HUES48 (cell line): ENCODE measurements around the gene B4GALT1.
"Not testable (repeated sequence)": the region's sequence is repeated elsewhere in the genome, so short reads cannot be mapped to it uniquely, and the experiment has no call there.

ENCODE experiments used
- H3K27ac ChIP-seq: one replicate; pipeline ENCODE4 v1.7.0; 2013; ENCODE audit warnings: low read depth, low read length, inconsistent platforms
- H3K27me3 ChIP-seq: 2 replicates; pipeline ENCODE4 v1.6.1; 2013; ENCODE audit warnings: mild to moderate bottlenecking, low read length; ENCODE audit not compliant: control insufficient read depth, insufficient read depth
- H3K36me3 ChIP-seq: 2 replicates; pipeline ENCODE4 v1.6.1; 2013; ENCODE audit warnings: low read length; ENCODE audit not compliant: control insufficient read depth, insufficient read depth
- H3K4me1 ChIP-seq: 2 replicates; pipeline ENCODE4 v1.6.1; 2013; ENCODE audit warnings: mild to moderate bottlenecking, low read length; ENCODE audit not compliant: control insufficient read depth, insufficient read depth
- H3K4me3 ChIP-seq: 2 replicates; pipeline ENCODE4 v1.5.1; 2013; ENCODE audit warnings: mild to moderate bottlenecking, low read depth, low read length
- H3K9ac ChIP-seq: 2 replicates; pipeline ENCODE4 v1.6.1; 2013; ENCODE audit warnings: mild to moderate bottlenecking, low read depth, low read length, moderate library complexity
- H3K9me3 ChIP-seq: 2 replicates; pipeline ENCODE4 v1.6.1; 2013; ENCODE audit warnings: low read length; ENCODE audit not compliant: control insufficient read depth, insufficient read depth

B4GALT1 gene

GRCh38 chr9:33085672-33086071, 81.5 kb downstream of the B4GALT1 start:
- not testable (repeated sequence) for H3K4me1 ChIP-seq, H3K4me3 ChIP-seq, H3K36me3 ChIP-seq, H3K9me3 ChIP-seq, H3K27ac ChIP-seq, H3K9ac ChIP-seq, H3K27me3 ChIP-seq

GRCh38 chr9:33082538-33083326, 84.4 kb downstream of the B4GALT1 start:
- no peaks in the 10 kb centered on the region for H3K27me3 ChIP-seq
- H3K36me3 ChIP-seq, result no peaks in the 10 kb centered on the region
- H3K27ac ChIP-seq, result no peak overlapping the region
- 0 out of 2 replicates have a peak, but pooled peaks cover 3% of the 10 kb centered on the region for H3K4me1 ChIP-seq
- no peak overlapping the region for H3K4me3 ChIP-seq
- no peaks in the 10 kb centered on the region for H3K9me3 ChIP-seq
- no peak overlapping the region for H3K9ac ChIP-seq

GRCh38 chr9:33082128-33082527, 85.0 kb downstream of the B4GALT1 start:
- no peaks in the 10 kb centered on the region for H3K9me3 ChIP-seq
- no peak overlapping the region for H3K4me3 ChIP-seq
- H3K27ac ChIP-seq, result no peak overlapping the region
- H3K4me1 ChIP-seq, result 0 out of 2 replicates have a peak, but pooled peaks cover 3% of the 10 kb centered on the region
- H3K36me3 ChIP-seq, result no peaks in the 10 kb centered on the region
- no peak overlapping the region for H3K9ac ChIP-seq
- H3K27me3 ChIP-seq, result no peaks in the 10 kb centered on the region

- Histone ChIP-seq H3K27ac (no peak overlapping the region), H3K27me3 (no peaks in the 10 kb centered on the region), H3K4me3 (peak overlapping the region; percentile 43), H3K9me3 (no peaks in the 10 kb centered on the region), H3K4me1 (0 out of 2 replicates have a peak, but pooled peaks cover 3% of the 10 kb centered on the region), H3K9ac (no peak overlapping the region), H3K36me3 (no peaks in the 10 kb centered on the region)
Observed at GRCh38 chr9:33081128-33081851, 85.8 kb downstream of the B4GALT1 start.

GRCh38 chr9:33080534-33080933, 86.6 kb downstream of the B4GALT1 start:
- H3K4me1 ChIP-seq, result 0 out of 2 replicates have a peak, but pooled peaks cover 3% of the 10 kb centered on the region
- no peaks in the 10 kb centered on the region for H3K36me3 ChIP-seq
- no peaks in the 10 kb centered on the region for H3K9me3 ChIP-seq
- no peak overlapping the region for H3K9ac ChIP-seq
- peak overlapping the region; percentile 43; the same call in 1 of the 2 replicates for H3K4me3 ChIP-seq
- H3K27ac ChIP-seq, result no peak overlapping the region
- no peaks in the 10 kb centered on the region for H3K27me3 ChIP-seq

DNA sequence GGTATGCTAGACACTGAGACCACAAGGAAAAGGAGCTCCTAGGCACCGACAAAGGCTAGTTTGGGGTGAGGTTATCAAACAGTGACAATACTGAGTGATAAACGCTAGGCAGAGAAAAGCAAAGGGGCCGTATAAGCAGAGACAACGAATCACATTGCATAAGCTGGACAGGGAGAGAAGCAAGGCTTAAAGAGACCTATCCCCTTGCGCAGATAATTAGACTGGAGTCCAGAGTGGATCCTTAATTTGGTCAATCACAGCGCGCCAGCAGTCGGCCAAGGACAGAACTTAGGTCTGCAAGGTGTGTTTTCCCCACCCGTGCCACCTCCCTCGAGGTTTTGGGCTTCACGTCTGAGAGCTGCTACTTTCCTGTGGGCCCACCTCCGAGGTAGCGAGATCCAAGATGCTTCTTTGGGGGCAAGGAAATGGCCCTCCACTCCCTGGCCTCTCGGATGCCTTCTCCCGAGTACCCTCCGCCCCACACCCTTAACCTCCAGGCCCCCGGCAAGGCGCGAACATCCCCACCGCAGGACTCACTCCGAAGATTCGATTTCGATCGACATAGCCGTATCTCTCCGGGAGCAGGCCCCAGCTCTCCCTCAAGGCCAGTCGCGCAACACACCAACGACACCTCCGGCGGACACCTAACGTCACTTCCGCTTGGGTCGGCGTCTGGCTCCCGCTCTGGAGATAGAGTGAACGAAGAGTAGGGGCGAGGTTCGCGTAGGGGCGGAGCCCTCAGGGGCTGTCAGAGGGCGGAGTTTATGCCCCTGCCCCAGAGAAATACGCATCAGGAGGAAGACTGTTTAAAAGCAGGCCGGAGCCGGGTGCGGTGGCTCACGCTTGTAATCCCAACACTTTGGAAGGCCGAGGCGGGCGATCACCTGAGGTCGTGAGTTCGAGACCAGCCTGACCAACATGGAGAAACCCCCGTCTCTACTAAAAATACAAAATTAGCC, 90.8 kb downstream of the B4GALT1 start, which contains the start of gene SMU1:
Gene SMU1 (minus strand): TSS at position 629 of the 959 bp plus-strand sequence. CDS start 66 bp downstream, at position 563.
- H3K27me3 ChIP-seq, result no peaks in the 10 kb centered on the region
- H3K4me3 ChIP-seq, result peak within 1 kb of the TSS; percentile 93
- no peaks in the 10 kb centered on the region for H3K9me3 ChIP-seq
- H3K9ac ChIP-seq, result peak within 1 kb of the TSS; percentile 92
- 0 out of 2 replicates have a peak, but pooled peaks cover 3% of the 10 kb centered on the region for H3K4me1 ChIP-seq
- H3K36me3 ChIP-seq, result peaks cover 25% of the 10 kb centered on the region
- peak within 1 kb of the TSS; percentile 77 for H3K27ac ChIP-seq

DNA sequence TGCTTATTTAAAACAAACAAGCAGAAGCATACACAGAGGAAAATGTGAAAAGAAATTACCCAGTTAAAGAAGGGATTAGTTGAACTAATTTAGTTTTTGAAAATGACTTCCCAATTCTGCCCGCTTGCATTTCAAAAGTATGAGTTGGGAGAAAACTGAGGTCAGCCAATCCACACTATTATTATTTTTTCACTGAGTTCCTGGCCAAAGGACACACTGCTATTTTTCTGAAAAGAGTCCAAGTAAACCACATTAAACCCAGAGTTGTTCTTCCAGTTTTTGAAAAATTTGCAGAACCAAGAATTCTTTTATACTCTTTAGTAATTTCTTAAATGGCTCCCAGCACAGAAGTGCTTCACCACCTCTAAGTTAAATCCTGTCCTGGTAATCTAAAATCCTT, 98.1 kb downstream of the B4GALT1 start:
- H3K27me3 ChIP-seq, result no peaks in the 10 kb centered on the region
- no peak overlapping the region for H3K27ac ChIP-seq
- peaks cover 85% of the 10 kb centered on the region for H3K36me3 ChIP-seq
- no peaks in the 10 kb centered on the region for H3K4me1 ChIP-seq
- no peaks in the 10 kb centered on the region for H3K9me3 ChIP-seq
- H3K4me3 ChIP-seq, result no peak overlapping the region
- H3K9ac ChIP-seq, result no peak overlapping the region

GRCh38 chr9:33065157-33066076, 101.7 kb downstream of the B4GALT1 start:
- no peaks in the 10 kb centered on the region for H3K9me3 ChIP-seq
- H3K4me3 ChIP-seq, result no peak overlapping the region
- no peak overlapping the region for H3K9ac ChIP-seq
- H3K27ac ChIP-seq, result no peak overlapping the region
- peaks cover 84% of the 10 kb centered on the region for H3K36me3 ChIP-seq
- H3K27me3 ChIP-seq, result no peaks in the 10 kb centered on the region
- no peaks in the 10 kb centered on the region for H3K4me1 ChIP-seq
